CD14-positive monocyte (primary cell): ENCODE measurements around the gene FAAP24. TPM values are rescaled to one million over a fixed set of nuclear protein-coding genes. Genes with fewer than 3 reads are reported as not detected.

ENCODE experiments used
- DNase-seq, 3 donors: peaks; one replicate each; pipeline ENCODE4 v3.0.0-alpha.2; 2011 to 2022
- H2AFZ ChIP-seq: 2 replicates; pipeline ENCODE4 v1.6.0; 2012; ENCODE audit warnings: mild to moderate bottlenecking, low read depth, low read length, inconsistent platforms; ENCODE audit not compliant: insufficient read depth, poor library complexity, severe bottlenecking
- H3K27ac ChIP-seq, 2 donors: 1 replicate in 1 of 2; 2 replicates in 1 of 2; pipeline ENCODE4 v1.5.1; 2012 to 2013; ENCODE audit warnings: low read length in 2 of 2, control low read depth in 1 of 2, inconsistent platforms in 1 of 2, low read depth in 1 of 2, mild to moderate bottlenecking in 1 of 2
- H3K27me3 ChIP-seq, 2 donors: one replicate each; pipeline versions ENCODE4 v1.6.0 to v1.6.1; 2011 to 2013; ENCODE audit warnings: low read length in 2 of 2; ENCODE audit not compliant: control insufficient read depth in 2 of 2, insufficient read depth in 2 of 2
- H3K36me3 ChIP-seq, 2 donors: replicated peaks in 1 of 2; 1 replicate in 1 of 2; 2 replicates in 1 of 2; pipeline versions ENCODE4 v1.5.1 to v1.6.1; 2012 to 2013; ENCODE audit warnings: low read length in 2 of 2, control low read depth in 1 of 2, inconsistent platforms in 1 of 2, mild to moderate bottlenecking in 1 of 2; ENCODE audit not compliant: insufficient read depth in 2 of 2, control insufficient read depth in 1 of 2
- H3K4me1 ChIP-seq, 2 donors: 1 replicate in 1 of 2; 2 replicates in 1 of 2; pipeline versions ENCODE4 v1.5.1 to v1.6.1; 2012 to 2013; ENCODE audit warnings: low read length in 2 of 2, control low read depth in 1 of 2, inconsistent platforms in 1 of 2, mild to moderate bottlenecking in 1 of 2, moderate library complexity in 1 of 2; ENCODE audit not compliant: insufficient read depth in 2 of 2, control insufficient read depth in 1 of 2
- H3K4me2 ChIP-seq: replicated peaks from 2 replicates; pipeline ENCODE3; 2012; ENCODE audit warnings: low read length, moderate library complexity, mild to moderate bottlenecking; ENCODE audit not compliant: poor library complexity, severe bottlenecking; ENCODE audit errors: extremely low read depth
- H3K4me3 ChIP-seq, 3 experiments: fragments of 200-600 bp in 1 of 3; sonication (generic) in 1 of 3; replicated peaks in 1 of 3; 1 replicate in 2 of 3; 2 replicates in 1 of 3; pipeline ENCODE4 v1.5.1; 2011 to 2013; ENCODE audit warnings: low read length in 3 of 3, mild to moderate bottlenecking in 3 of 3, control low read depth in 2 of 3, low read depth in 2 of 3, inconsistent platforms in 1 of 3, moderate library complexity in 1 of 3
- H3K79me2 ChIP-seq: 2 replicates; pipeline ENCODE4 v1.6.0; 2012; ENCODE audit warnings: mild to moderate bottlenecking, control low read depth, inconsistent platforms, low read length, moderate library complexity; ENCODE audit not compliant: insufficient read depth
- H3K9ac ChIP-seq: 2 replicates; pipeline ENCODE4 v1.6.0; 2017; ENCODE audit warnings: low read length, mild to moderate bottlenecking; ENCODE audit not compliant: insufficient read depth, poor library complexity, severe bottlenecking
- H3K9me3 ChIP-seq, 2 donors: replicated peaks in 1 of 2; 1 replicate in 1 of 2; 2 replicates in 1 of 2; pipeline versions ENCODE4 v1.5.1 to v1.6.1; 2012 to 2013; ENCODE audit warnings: low read length in 2 of 2, control low read depth in 1 of 2; ENCODE audit not compliant: control insufficient read depth in 1 of 2, insufficient read depth in 1 of 2
- H4K20me1 ChIP-seq: 2 replicates; pipeline ENCODE4 v1.6.0; 2012; ENCODE audit warnings: mild to moderate bottlenecking, low read length, control low read depth, moderate library complexity; ENCODE audit not compliant: insufficient read depth
- H3K27ac Mint-ChIP-seq, 7 donors: one replicate each; pipeline ENCODE4 v1.8.0; 2020; ENCODE audit warnings: mild to moderate bottlenecking in 7 of 7, mixed read lengths in 7 of 7, moderate library complexity in 6 of 7, inconsistent platforms in 2 of 7
- H3K27me3 Mint-ChIP-seq, 3 donors: one replicate each; pipeline ENCODE4 v1.8.0; 2021 to 2022; ENCODE audit warnings: low read depth in 3 of 3, mild to moderate bottlenecking in 3 of 3, mixed read lengths in 3 of 3, moderate library complexity in 3 of 3, inconsistent platforms in 1 of 3
- H3K36me3 Mint-ChIP-seq, 2 donors: one replicate each; pipeline ENCODE4 v1.8.0; 2020; ENCODE audit warnings: mixed read lengths in 2 of 2, inconsistent platforms in 1 of 2, mild to moderate bottlenecking in 1 of 2
- H3K4me1 Mint-ChIP-seq: one replicate; pipeline ENCODE4 v1.8.0; 2020; ENCODE audit warnings: mild to moderate bottlenecking, mixed read lengths
- H3K4me3 Mint-ChIP-seq, 2 donors: one replicate each; pipeline ENCODE4 v1.8.0; 2020; ENCODE audit warnings: mild to moderate bottlenecking in 2 of 2, mixed read lengths in 2 of 2, moderate library complexity in 1 of 2
- H3K9me3 Mint-ChIP-seq, 7 donors: one replicate each; pipeline ENCODE4 v1.8.0; 2020 to 2022; ENCODE audit warnings: mixed read lengths in 7 of 7, mild to moderate bottlenecking in 6 of 7, moderate library complexity in 6 of 7, inconsistent platforms in 2 of 7
- CTCF ChIP-seq: fragments of 200-600 bp; IDR thresholded peaks from one replicate; pipeline ENCODE4 v1.8.0; 2022; ENCODE audit warnings: antibody characterized with exemption, mild to moderate bottlenecking
- WGBS: methylation state at CpG from one replicate; pipeline ENCODE4 v1.1.5; 2013; ENCODE audit warnings: missing lambda C conversion rate; ENCODE audit not compliant: insufficient coverage; 5-methylcytosine and 5-hydroxymethylcytosine counted together
- intact Hi-C, 2 donors: fragments of 100-400 bp; cut with micrococcal nuclease; formaldehyde crosslinking; loops; one replicate each; pipeline versions ENCODE4 v1.15.0 to v1.15.1; 2023
- polyA plus RNA-seq, 3 donors: library from polyadenylated mRNA; depleted of rRNA in 1 of 3; unstranded in 2 of 3; stranded (reverse) in 1 of 3; fragments of 300-500 nt in 2 of 3; fragments of >200 nt in 1 of 3; fragmentation: Illumina TruSeq in 2 of 3; gene quantifications; 1 replicate in 2 of 3; 2 replicates in 1 of 3; pipeline ENCODE4 v1.2.3, GENCODE V29; 2012 to 2021

The FAAP24 gene
- polyA plus RNA-seq, 3 donors = 0.61 to 4.2 (median 2.3) TPM

- H3K27ac Mint-ChIP-seq = no peak overlapping the region
- Histone ChIP-seq H3K9ac (no peak overlapping the region), H3K79me2 (no peaks in the 10 kb centered on the region), H4K20me1 (no peaks in the 10 kb centered on the region), H2AFZ (no peak overlapping the region), H3K27me3 (no peaks in the 10 kb centered on the region), H3K27ac (no peak overlapping the region), H3K9me3 (no peaks in the 10 kb centered on the region), H3K4me1 (no peaks in the 10 kb centered on the region), H3K4me2 (no peak overlapping the region), H3K4me3 (no peak overlapping the region), H3K36me3 (peaks cover 22 to 51% of the 10 kb centered on the region in 2 donors)
- DNase-seq = no peak
- TF ChIP-seq CTCF = no peak
- H3K4me3 Mint-ChIP-seq = no peak overlapping the region
- intact Hi-C loops = no loop called here
- no peaks in the 10 kb centered on the region for H3K9me3 Mint-ChIP-seq
- no peaks in the 10 kb centered on the region for H3K4me1 Mint-ChIP-seq
- 100% methylated on average over 1 of the region's 3 CpGs for WGBS
- no peaks in the 10 kb centered on the region for H3K27me3 Mint-ChIP-seq
- H3K36me3 Mint-ChIP-seq = peaks cover 52 to 71% of the 10 kb centered on the region in 2 donors
These were observed 26.8 kb upstream of the FAAP24 start for GRCh38 chr19:32945260-32945659.

- Histone ChIP-seq H2AFZ (no peak overlapping the region), H3K36me3 (peaks cover 4 to 33% of the 10 kb centered on the region in 2 donors), H3K27me3 (no peaks in the 10 kb centered on the region), H3K4me3 (no peak overlapping the region), H4K20me1 (no peaks in the 10 kb centered on the region), H3K9ac (no peak overlapping the region), H3K9me3 (no peaks in the 10 kb centered on the region), H3K79me2 (peaks cover 22% of the 10 kb centered on the region), H3K27ac (no peak overlapping the region), H3K4me1 (peaks cover 7 to 10% of the 10 kb centered on the region in 2 donors), H3K4me2 (no peak overlapping the region)
- H3K27ac Mint-ChIP-seq = peak overlapping the region in 1 of 7 donors; percentile 24
- no peaks in the 10 kb centered on the region for H3K27me3 Mint-ChIP-seq
- no peaks in the 10 kb centered on the region for H3K9me3 Mint-ChIP-seq
- 100% methylated on average over 1 of the region's 9 CpGs for WGBS
- peaks cover 6% of the 10 kb centered on the region for H3K4me1 Mint-ChIP-seq
- DNase-seq = no peak
- TF ChIP-seq CTCF = no peak
- H3K36me3 Mint-ChIP-seq = peaks cover 23 to 53% of the 10 kb centered on the region in 2 donors
- intact Hi-C loops = no loop called here
- H3K4me3 Mint-ChIP-seq = no peak overlapping the region
These were observed 5.3 kb upstream of the FAAP24 start for GRCh38 chr19:32966750-32967149.
